NCI-H1694 (cell line): Measurements from ENCODE around the gene OGFOD3.
"Not testable (repeated sequence)": the region's sequence is repeated elsewhere in the genome, so short reads cannot be mapped to it uniquely, and the experiment has no call there.

Source experiments
- DNase-seq: peaks from one replicate; lab custom pipeline; 2025; lab: John Stamatoyannopoulos, UW

Gene OGFOD3

GRCh38 chr17:82418001-82418986 lies at the start of gene OGFOD3, which contains the start of gene HEXD:
OGFOD3 (minus strand) TSS chr17:82418586; CDS start chr17:82418485, 101 bp downstream.
HEXD (plus strand) TSS chr17:82418347; CDS start chr17:82419800, 1,453 bp downstream.
- peak; percentile 31 for DNase-seq

GRCh38 chr17:82465023-82465603 lies 46.7 kb upstream of the OGFOD3 start:
- no peak for DNase-seq

GRCh38 chr17:82464567-82464929 lies 46.2 kb upstream of the OGFOD3 start:
- no peak for DNase-seq

GRCh38 chr17:82463925-82464566 lies 45.7 kb upstream of the OGFOD3 start:
- no peak for DNase-seq

- DNase-seq, result no peak
Measured at GRCh38 chr17:82463391-82463790, 45.0 kb upstream of the OGFOD3 start.

GRCh38 chr17:82461827-82462524 lies 43.6 kb upstream of the OGFOD3 start:
- no peak for DNase-seq

GRCh38 chr17:82459936-82460335 lies 41.5 kb upstream of the OGFOD3 start:
- not testable (repeated sequence) for DNase-seq

- no peak for DNase-seq
Measured at GRCh38 chr17:82458885-82459424, 40.6 kb upstream of the OGFOD3 start.

GRCh38 chr17:82458179-82458884 lies 39.9 kb upstream of the OGFOD3 start, which contains the start of gene NARF:
NARF (plus strand) TSS chr17:82458741; CDS start chr17:82458804, 63 bp downstream.
- DNase-seq, result peak; percentile 98

- peak; percentile 95 for DNase-seq
Measured at GRCh38 chr17:82457929-82458178, 39.5 kb upstream of the OGFOD3 start.

- no peak for DNase-seq
Measured at GRCh38 chr17:82457073-82457928, 38.9 kb upstream of the OGFOD3 start.

- not testable (repeated sequence) for DNase-seq
Measured at GRCh38 chr17:82453706-82454105, 35.3 kb upstream of the OGFOD3 start.

- not testable (repeated sequence) for DNase-seq
Measured at GRCh38 chr17:82453151-82453550, 34.8 kb upstream of the OGFOD3 start.

GRCh38 chr17:82452162-82452561 lies 33.8 kb upstream of the OGFOD3 start:
- DNase-seq, result no peak

GRCh38 chr17:82450357-82451106 lies 32.1 kb upstream of the OGFOD3 start, which contains the start of gene CYBC1:
CYBC1 (minus strand) TSS chr17:82450752; CDS start chr17:82449254, 1,498 bp downstream.
- peak; percentile 60 for DNase-seq

- DNase-seq, result no peak
Measured at GRCh38 chr17:82449883-82450356, 31.5 kb upstream of the OGFOD3 start.

- DNase-seq, result no peak
Measured at GRCh38 chr17:82449131-82449882, 30.9 kb upstream of the OGFOD3 start.

- DNase-seq, result no peak
Measured at GRCh38 chr17:82447876-82448275, 29.5 kb upstream of the OGFOD3 start.
